Right ventricle myocardium inferior (tissue), 1 donor: ENCODE results near the gene GRIK2. TPM values are rescaled to one million over a fixed set of nuclear protein-coding genes. Genes with fewer than 3 reads are reported as not detected.

ENCODE experiments used
- ATAC-seq: fragments of 200-7000 bp; cut with Tn5 transposase; one replicate; pipeline ENCODE4 v1.9.1; 2020; ENCODE audit warnings: mild to moderate bottlenecking, moderate library complexity
- DNase-seq: peaks from one replicate; pipeline ENCODE4 v3.0.0; 2021; ENCODE audit errors: missing footprints
- intact Hi-C: fragments of 100-400 bp; cut with DNase I; formaldehyde crosslinking; loops from one replicate; pipeline ENCODE4 v1.11.0; 2022
- total RNA-seq: library from RNA; stranded (reverse); fragmentation: NEBNext Ultra II Directional; extraction: Animal tissue kit (Norgen Biotek cat#: 25700); gene quantifications from one replicate; pipeline ENCODE4 v1.2.1, GENCODE V29; 2021
- donor health status: DM: no; HTN: yes; CAD: no; lungs with severe emphysema.

Gene GRIK2
- total RNA-seq, 1 donor from 2014 or later = 2.7 TPM

GRCh38 chr6:101733899-101734298, 340.4 kb downstream of the GRIK2 start:
- ATAC-seq (no peak), DNase-seq (no peak)
- intact Hi-C loops = no loop called here

DNA sequence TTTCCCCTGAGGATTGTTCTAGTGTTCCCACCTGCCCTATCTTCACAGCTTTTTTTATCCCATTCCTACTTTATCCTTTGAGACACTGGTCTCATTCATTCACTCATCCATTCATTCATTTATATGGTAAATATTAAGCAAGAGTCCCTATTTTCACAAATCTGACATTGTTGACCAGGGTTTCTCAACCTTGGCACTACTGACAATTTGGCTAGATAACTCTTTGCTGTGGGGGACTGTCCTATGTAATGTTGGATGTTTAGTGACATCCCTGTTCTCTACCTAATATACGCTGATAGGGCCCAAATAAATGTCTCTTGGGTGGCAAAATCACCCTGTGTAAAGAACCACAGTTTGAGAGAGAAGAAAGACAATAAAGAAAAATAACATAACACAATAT, 345.0 kb downstream of the GRIK2 start:
- DNase-seq (no peak), ATAC-seq (no peak)
- intact Hi-C loops = no loop called here

DNA sequence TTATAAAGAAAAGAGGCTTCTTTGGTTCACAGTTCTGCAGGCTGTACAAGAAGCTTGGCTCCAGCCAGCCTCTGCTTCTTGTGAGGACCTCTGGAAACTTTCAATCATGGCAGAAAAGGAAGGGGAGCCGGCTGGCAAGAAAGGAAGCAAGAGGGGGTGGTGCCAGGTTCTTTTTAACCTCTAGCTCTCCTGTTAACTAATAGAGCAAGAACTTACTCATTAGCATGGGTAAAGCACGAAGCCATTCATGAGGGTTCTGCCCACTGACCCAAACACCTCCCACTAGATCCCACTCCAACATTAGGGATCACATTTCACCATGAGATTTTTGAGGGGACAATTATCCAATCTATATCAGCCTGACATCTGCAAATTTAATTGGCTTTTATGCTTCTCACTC, 347.1 kb downstream of the GRIK2 start:
- DNase-seq (no peak), ATAC-seq (no peak)
- intact Hi-C loops = loop anchor here (10.0 kb wide), 2 partner anchors 276 to 346 kb away; partner anchors contain the start of gene GRIK2

DNA sequence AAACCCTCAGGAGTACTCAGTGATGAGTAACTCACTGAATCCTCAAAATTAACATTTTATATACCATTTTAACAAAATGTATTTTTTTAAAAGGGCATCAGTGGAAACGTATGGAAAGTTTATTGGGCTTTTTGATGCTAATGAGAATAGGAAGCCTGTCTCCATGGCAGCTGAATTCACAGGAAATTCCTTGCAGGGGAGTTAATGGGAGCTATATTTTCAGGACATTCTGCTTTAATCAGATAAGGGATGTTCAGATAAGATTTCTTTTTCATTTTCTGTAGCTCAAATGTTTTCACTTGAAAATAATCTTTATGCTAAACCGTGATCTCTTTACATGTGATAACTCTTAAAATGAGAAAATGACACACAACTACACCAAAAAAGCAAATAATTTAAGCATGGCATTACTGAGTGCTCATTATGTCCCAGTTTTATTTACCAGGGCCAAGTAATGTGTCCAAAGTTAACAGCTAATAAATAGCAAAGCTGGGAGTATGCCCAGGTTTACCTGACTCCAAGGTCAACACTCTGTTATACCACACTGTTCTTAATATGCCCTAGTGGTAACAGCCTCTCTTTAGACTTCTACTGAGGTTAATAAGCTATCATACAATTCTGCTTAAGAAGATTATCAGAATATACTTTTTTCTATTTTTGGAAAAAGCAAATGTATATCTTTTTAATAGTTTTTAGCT, 348.1 kb downstream of the GRIK2 start:
- no peak for DNase-seq
- intact Hi-C loops = loop anchor here (10.0 kb wide), 2 partner anchors 277 to 347 kb away; partner anchors contain the start of gene GRIK2
- ATAC-seq = peak; percentile 84

DNA sequence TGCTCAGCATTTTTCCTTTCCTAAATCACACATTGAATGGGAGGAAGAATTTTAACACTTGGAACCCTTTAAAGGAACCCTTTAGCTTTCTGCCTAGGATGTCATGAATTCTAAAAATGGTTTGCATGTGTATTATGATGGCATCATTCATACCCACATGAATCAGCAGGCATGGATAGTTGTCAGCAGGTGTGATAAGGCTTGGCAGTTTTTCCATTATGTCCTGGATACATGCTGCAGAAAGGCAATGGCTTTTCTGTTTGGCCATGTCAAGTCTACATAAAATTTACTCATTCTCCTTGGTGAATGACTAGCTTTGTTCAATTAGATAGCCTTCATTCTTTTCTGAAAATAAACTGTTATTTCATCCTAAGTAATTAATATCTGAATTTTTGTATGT, 353.7 kb downstream of the GRIK2 start:
- intact Hi-C loops = loop anchor here (10.0 kb wide), 2 partner anchors 282 to 352 kb away; partner anchors contain the start of gene GRIK2
- peak; percentile 77 for ATAC-seq
- no peak for DNase-seq

- ATAC-seq (peak; percentile 67), DNase-seq (no peak)
- intact Hi-C loops = loop anchor here (10.0 kb wide), 2 partner anchors 283 to 353 kb away; partner anchors contain the start of gene GRIK2
These were observed 354.2 kb downstream of the GRIK2 start for GRCh38 chr6:101747716-101748115.

DNA sequence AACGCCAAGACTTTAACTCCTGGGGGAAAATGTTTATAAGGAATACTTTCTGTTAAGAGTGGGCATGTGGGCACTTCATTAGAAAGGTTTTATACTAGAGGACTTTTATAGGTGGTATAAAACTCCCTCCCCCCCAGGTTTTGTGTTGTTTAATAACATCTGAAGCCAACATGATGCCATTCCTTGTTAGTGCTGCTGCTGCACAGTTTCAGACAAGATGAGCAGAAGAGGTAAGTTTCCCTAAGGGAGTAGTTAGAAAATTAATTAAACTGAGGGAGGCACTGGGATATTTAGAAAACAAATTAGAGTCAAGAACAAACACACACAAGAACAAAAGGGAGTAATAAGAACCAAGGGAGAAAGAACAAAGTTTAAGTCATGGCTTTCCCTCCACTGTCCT, 362.4 kb downstream of the GRIK2 start:
- DNase-seq = no peak
- no peak for ATAC-seq
- intact Hi-C loops = no loop called here

GRCh38 chr6:101758368-101758767, 364.9 kb downstream of the GRIK2 start:
- DNase-seq (no peak), ATAC-seq (no peak)
- intact Hi-C loops = no loop called here

GRCh38 chr6:101760843-101761621, 367.5 kb downstream of the GRIK2 start:
- intact Hi-C loops = no loop called here
- ATAC-seq (peak; percentile 70), DNase-seq (no peak)

DNA sequence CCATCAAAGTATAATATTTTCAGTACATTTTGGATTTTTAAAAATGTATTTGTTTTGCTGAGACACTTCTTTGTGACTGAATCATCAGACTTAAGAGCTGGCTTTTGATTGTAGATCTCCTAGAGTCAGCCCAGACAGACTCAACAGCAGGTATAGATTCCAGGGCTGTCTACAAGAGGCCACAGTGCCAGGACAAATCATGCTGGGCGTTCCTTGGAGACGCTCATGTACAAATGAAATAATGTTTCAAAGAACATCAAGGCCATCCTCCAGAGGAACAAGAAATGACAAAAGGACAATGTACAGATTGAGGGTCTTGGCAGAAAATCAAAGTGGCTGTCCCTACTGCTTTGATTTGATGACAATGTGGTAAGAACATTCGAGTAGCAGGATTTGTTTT, 369.3 kb downstream of the GRIK2 start:
- ATAC-seq = peak; percentile 69
- DNase-seq = no peak
- intact Hi-C loops = no loop called here

GRCh38 chr6:101765281-101765680, 371.8 kb downstream of the GRIK2 start:
- intact Hi-C loops = no loop called here
- no peak for ATAC-seq
- DNase-seq = no peak

GRCh38 chr6:101770116-101770515, 376.6 kb downstream of the GRIK2 start:
- intact Hi-C loops = no loop called here
- ATAC-seq (no peak), DNase-seq (no peak)

- intact Hi-C loops = no loop called here
- ATAC-seq = peak; percentile 70
- no peak for DNase-seq
These were observed 383.4 kb downstream of the GRIK2 start for GRCh38 chr6:101776919-101777350.

- ATAC-seq (no peak), DNase-seq (no peak)
- intact Hi-C loops = no loop called here
These were observed 384.1 kb downstream of the GRIK2 start for GRCh38 chr6:101777646-101778045.

- no peak for ATAC-seq
- intact Hi-C loops = no loop called here
- no peak for DNase-seq
These were observed 385.7 kb downstream of the GRIK2 start for GRCh38 chr6:101779051-101779844.

DNA sequence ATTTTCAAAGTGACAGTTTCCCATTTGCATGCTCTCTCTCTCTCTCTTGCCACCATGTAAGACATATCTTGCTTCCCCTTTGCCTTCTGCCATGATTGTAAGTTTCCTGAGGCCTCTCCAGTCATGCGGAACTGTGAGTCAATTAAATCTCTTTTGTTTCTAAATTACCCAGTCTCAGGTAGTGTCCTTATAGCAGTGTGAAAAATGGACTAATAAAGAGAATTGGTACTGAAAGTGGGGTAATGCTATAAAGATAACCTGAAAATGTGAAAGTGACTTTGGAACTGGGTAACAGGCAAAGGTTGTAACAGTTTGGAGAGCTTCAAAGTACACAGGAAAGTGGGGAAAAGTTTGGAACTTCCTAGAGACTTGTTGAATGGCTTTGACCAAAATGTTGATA, 389.8 kb downstream of the GRIK2 start:
- intact Hi-C loops = no loop called here
- ATAC-seq = no peak
- no peak for DNase-seq

DNA sequence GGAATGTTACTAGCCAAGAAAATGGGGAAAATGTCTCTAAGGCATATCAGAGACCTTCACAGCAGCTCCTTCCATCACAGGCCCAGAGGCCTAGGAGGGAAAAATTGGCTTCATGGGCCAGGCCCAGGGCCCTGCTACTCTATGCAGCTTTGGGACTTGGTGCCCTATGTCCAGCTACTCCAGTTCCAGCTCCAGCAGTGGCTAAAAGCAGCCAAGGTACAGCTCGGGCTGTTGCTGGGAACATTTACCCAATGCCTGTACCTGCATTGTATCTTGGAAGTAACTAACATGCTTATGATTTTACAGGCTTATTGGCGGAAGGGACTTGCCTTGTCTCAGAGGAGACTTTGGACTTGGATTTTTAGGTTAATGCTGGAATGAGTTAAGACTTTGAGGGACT, 390.6 kb downstream of the GRIK2 start:
- intact Hi-C loops = no loop called here
- DNase-seq = no peak
- no peak for ATAC-seq

GRCh38 chr6:101799531-101799930, 406.0 kb downstream of the GRIK2 start:
- no peak for DNase-seq
- intact Hi-C loops = no loop called here
- no peak for ATAC-seq

DNA sequence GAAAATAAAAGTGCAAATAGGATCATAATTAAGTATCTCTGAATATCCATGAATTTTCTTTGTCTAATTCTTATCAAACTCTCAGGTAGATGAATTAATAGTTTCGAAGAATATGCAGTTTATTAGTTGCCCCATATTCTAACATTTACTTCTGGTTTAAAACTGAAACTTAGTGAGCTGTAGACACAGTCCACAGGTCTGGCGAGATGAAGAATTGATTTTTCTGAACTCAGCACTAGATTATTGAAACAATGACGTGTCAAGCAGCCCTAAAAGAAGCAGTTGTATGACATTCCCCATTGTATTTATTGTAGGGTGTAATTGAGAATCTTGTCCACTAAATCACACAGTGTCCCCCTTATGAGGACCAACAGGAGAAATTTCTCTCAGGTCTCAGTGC, 407.1 kb downstream of the GRIK2 start:
- intact Hi-C loops = no loop called here
- no peak for ATAC-seq

More for the DNA sequence above, 407.1 kb downstream of the GRIK2 start:
- DNase-seq = no peak
